ENCODE results near the gene ADD2. TPM values are rescaled to one million over a fixed set of nuclear protein-coding genes. Genes with fewer than 3 reads are reported as not detected.

Gene ADD2
- total RNA-seq, 1 donor from 2014 or later: 4.8 TPM

DNA sequence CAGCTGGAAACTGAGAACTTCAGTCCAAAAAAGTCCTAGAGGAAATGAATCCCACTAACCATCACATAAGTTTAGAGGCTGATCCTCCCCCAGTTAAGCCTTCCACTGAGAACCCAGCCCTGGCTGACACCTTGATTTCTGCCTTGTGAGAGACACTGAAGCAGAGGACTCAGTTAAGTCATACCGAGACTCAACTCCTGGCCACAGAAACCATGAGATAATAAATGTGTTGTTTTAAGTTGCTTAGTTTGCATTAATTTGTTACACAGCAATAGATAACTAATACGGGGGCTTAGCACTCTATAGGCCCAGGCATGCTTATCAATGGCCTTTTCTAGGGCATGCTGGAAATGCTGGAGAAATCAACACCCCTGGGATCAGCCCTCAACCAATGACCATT is 3.4 kb upstream of the ADD2 start:
- TF ChIP-seq, protein P1, sequence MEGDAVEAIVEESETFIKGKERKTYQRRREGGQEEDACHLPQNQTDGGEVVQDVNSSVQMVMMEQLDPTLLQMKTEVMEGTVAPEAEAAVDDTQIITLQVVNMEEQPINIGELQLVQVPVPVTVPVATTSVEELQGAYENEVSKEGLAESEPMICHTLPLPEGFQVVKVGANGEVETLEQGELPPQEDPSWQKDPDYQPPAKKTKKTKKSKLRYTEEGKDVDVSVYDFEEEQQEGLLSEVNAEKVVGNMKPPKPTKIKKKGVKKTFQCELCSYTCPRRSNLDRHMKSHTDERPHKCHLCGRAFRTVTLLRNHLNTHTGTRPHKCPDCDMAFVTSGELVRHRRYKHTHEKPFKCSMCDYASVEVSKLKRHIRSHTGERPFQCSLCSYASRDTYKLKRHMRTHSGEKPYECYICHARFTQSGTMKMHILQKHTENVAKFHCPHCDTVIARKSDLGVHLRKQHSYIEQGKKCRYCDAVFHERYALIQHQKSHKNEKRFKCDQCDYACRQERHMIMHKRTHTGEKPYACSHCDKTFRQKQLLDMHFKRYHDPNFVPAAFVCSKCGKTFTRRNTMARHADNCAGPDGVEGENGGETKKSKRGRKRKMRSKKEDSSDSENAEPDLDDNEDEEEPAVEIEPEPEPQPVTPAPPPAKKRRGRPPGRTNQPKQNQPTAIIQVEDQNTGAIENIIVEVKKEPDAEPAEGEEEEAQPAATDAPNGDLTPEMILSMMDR (IDR thresholded peaks at IDR 0.05; ENCODE audit: insufficient read depth, low read depth, low read length): no peak
- no peak for TF ChIP-seq EZH2 (IDR thresholded peaks at IDR 0.05; ENCODE audit: insufficient read depth, low read length)
- Histone ChIP-seq H3K27ac (ENCODE audit: low read depth, low read length) (no peak overlapping the region), H3K4me1 (ENCODE audit: insufficient read depth, low read length) (no peaks in the 10 kb centered on the region), H3K79me2 (ENCODE audit: insufficient read depth, low read length) (no peaks in the 10 kb centered on the region), H2AFZ (ENCODE audit: low read depth, low read length) (no peak overlapping the region), H4K20me1 (ENCODE audit: insufficient read depth, low read length) (no peaks in the 10 kb centered on the region), H3K9ac (ENCODE audit: low read length) (no peak overlapping the region), H3K4me3 (ENCODE audit: insufficient read depth, low read depth, low read length) (no peak overlapping the region), H3K4me2 (ENCODE audit: low read length) (no peak overlapping the region), H3K27me3 (ENCODE audit: insufficient read depth, low read length) (peaks cover 29% of the 10 kb centered on the region), H3K36me3 (ENCODE audit: insufficient read depth, low read length) (no peaks in the 10 kb centered on the region), H3K9me3 (ENCODE audit: insufficient read depth, low read depth, low read length) (no peaks in the 10 kb centered on the region)
- DNase-seq (ENCODE audit: low read depth) (no peak), FAIRE-seq (no peak)
- Mint-ChIP-seq H3K9me3 (ENCODE audit: unreplicated experiment) (peaks cover 6% of the 10 kb centered on the region), H3K4me1 (ENCODE audit: low read depth, unreplicated experiment) (no peaks in the 10 kb centered on the region), H3K4me3 (ENCODE audit: unreplicated experiment) (no peak overlapping the region), H3K27me3 (ENCODE audit: low read depth, unreplicated experiment) (peaks cover 39% of the 10 kb centered on the region), H3K27ac (ENCODE audit: unreplicated experiment) (no peak overlapping the region), H3K36me3 (ENCODE audit: low read depth, unreplicated experiment) (no peaks in the 10 kb centered on the region)

DNA sequence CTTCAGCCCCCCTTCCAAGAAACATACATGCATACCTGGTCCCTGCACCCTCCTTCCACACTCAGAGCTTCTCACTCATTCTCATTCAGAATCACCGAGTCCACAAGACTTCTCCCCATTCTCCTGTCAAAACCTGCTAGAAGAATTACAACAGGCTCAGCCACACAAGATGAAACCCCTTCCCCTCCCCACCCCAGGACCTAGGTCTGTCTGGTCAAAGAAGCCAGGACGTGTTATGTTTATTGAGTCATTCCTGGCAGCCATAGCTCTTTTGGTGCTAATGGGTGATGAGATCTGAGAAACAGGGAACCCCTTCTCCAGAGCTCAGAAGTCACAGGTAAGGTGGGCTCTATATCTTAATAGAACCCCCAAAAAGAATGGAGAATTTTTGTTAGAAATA is 1.4 kb upstream of the ADD2 start:
- FAIRE-seq: no peak
- no peaks in the 10 kb centered on the region for H3K36me3 ChIP-seq (ENCODE audit: insufficient read depth, low read length)
- no peaks in the 10 kb centered on the region for H4K20me1 ChIP-seq (ENCODE audit: insufficient read depth, low read length)
- H3K9me3 Mint-ChIP-seq (ENCODE audit: unreplicated experiment): peaks cover 6% of the 10 kb centered on the region
- no peak overlapping the region for H3K4me3 Mint-ChIP-seq (ENCODE audit: unreplicated experiment)
- no peak overlapping the region for H3K9ac ChIP-seq (ENCODE audit: low read length)
- no peak overlapping the region for H3K4me2 ChIP-seq (ENCODE audit: low read length)
- peaks cover 49% of the 10 kb centered on the region for H3K27me3 Mint-ChIP-seq (ENCODE audit: low read depth, unreplicated experiment)
- no peaks in the 10 kb centered on the region for H3K4me1 Mint-ChIP-seq (ENCODE audit: low read depth, unreplicated experiment)
- H3K79me2 ChIP-seq (ENCODE audit: insufficient read depth, low read length): no peaks in the 10 kb centered on the region
- H3K27ac ChIP-seq (ENCODE audit: low read depth, low read length): no peak overlapping the region
- no peaks in the 10 kb centered on the region for H3K9me3 ChIP-seq (ENCODE audit: insufficient read depth, low read depth, low read length)
- H3K4me3 ChIP-seq (ENCODE audit: insufficient read depth, low read depth, low read length): no peak overlapping the region
- no peak for DNase-seq (ENCODE audit: low read depth)
- TF ChIP-seq, protein P1 (IDR thresholded peaks at IDR 0.05; ENCODE audit: insufficient read depth, low read depth, low read length): no peak
- peak; percentile 0 for TF ChIP-seq EZH2 (IDR thresholded peaks at IDR 0.05; ENCODE audit: insufficient read depth, low read length)
- no peak overlapping the region for H3K27ac Mint-ChIP-seq (ENCODE audit: unreplicated experiment)
- no peaks in the 10 kb centered on the region for H3K36me3 Mint-ChIP-seq (ENCODE audit: low read depth, unreplicated experiment)
- no peaks in the 10 kb centered on the region for H3K4me1 ChIP-seq (ENCODE audit: insufficient read depth, low read length)
- H3K27me3 ChIP-seq (ENCODE audit: insufficient read depth, low read length): peaks cover 37% of the 10 kb centered on the region
- H2AFZ ChIP-seq (ENCODE audit: low read depth, low read length): no peak overlapping the region

DNA sequence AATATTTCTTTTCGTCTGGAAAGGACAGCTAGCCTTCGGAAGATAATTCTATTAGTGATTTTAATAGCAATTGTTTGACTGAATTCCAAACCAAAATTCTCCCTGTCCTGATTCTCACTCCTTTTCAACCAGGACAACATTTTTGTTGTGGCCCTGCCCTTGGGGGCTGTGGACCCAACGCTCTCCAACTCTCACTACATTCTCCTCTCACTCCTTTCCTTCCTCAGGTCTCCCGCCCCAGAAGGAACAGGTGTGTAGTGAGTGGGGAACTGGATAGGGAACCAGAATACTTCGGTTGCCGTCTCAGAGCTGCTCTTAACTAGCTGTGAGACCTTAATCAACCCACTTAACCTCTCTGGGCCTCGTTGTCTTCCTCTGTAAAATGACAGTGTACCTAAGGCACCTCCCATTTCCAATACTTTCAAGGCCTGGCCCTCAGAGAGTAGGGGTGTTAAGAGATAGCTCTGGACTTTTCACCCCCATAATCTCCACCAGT is 638 bp upstream of the ADD2 start:
- Mint-ChIP-seq H3K36me3 (ENCODE audit: low read depth, unreplicated experiment) (no peaks in the 10 kb centered on the region), H3K9me3 (ENCODE audit: unreplicated experiment) (peaks cover 2% of the 10 kb centered on the region), H3K4me1 (ENCODE audit: low read depth, unreplicated experiment) (no peaks in the 10 kb centered on the region), H3K27ac (ENCODE audit: unreplicated experiment) (no peak overlapping the region), H3K27me3 (ENCODE audit: low read depth, unreplicated experiment) (peaks cover 48% of the 10 kb centered on the region), H3K4me3 (ENCODE audit: unreplicated experiment) (peak overlapping the region; percentile 64)
- H3K9me3 ChIP-seq (ENCODE audit: insufficient read depth, low read depth, low read length): no peaks in the 10 kb centered on the region
- no peak overlapping the region for H3K4me3 ChIP-seq (ENCODE audit: insufficient read depth, low read depth, low read length)
- no peaks in the 10 kb centered on the region for H3K4me1 ChIP-seq (ENCODE audit: insufficient read depth, low read length)
- no peak overlapping the region for H2AFZ ChIP-seq (ENCODE audit: low read depth, low read length)
- no peak overlapping the region for H3K27ac ChIP-seq (ENCODE audit: low read depth, low read length)
- H3K4me2 ChIP-seq (ENCODE audit: low read length): peak overlapping the region; percentile 57
- H3K79me2 ChIP-seq (ENCODE audit: insufficient read depth, low read length): no peaks in the 10 kb centered on the region
- H4K20me1 ChIP-seq (ENCODE audit: insufficient read depth, low read length): no peaks in the 10 kb centered on the region
- H3K9ac ChIP-seq (ENCODE audit: low read length): no peak overlapping the region
- H3K36me3 ChIP-seq (ENCODE audit: insufficient read depth, low read length): no peaks in the 10 kb centered on the region
- DNase-seq (ENCODE audit: low read depth) (no peak), FAIRE-seq (no peak)
- peaks cover 37% of the 10 kb centered on the region for H3K27me3 ChIP-seq (ENCODE audit: insufficient read depth, low read length)
- TF ChIP-seq EZH2 (IDR thresholded peaks at IDR 0.05; ENCODE audit: insufficient read depth, low read length): no peak
